Breast epithelium (tissue), 4 donors: ENCODE data around the gene GPATCH2. TPM values are rescaled to one million over a fixed set of nuclear protein-coding genes. Genes with fewer than 3 reads are reported as not detected.

ENCODE experiments used
- DNase-seq, 2 donors: peaks; one replicate each; pipeline ENCODE4 v3.0.0-alpha.2; 2019; ENCODE audit warnings: low spot score in 2 of 2
- H3K27ac ChIP-seq, 2 donors: fragments of 200-600 bp; sonication (generic) in 1 of 2; one replicate each; pipeline ENCODE4 v1.5.1; 2016 to 2019; ENCODE audit warnings: mild to moderate bottlenecking in 1 of 2
- H3K27me3 ChIP-seq, 2 donors: fragments of 200-600 bp; sonication (generic) in 1 of 2; one replicate each; pipeline versions ENCODE4 v1.5.1 to v1.6.0; 2017 to 2019; ENCODE audit warnings: control low read depth in 1 of 2, mild to moderate bottlenecking in 1 of 2
- H3K36me3 ChIP-seq: fragments of 200-600 bp; one replicate; pipeline ENCODE4 v1.5.1; 2019
- H3K4me1 ChIP-seq, 2 donors: fragments of 200-600 bp; sonication (generic); one replicate each; pipeline ENCODE4 v1.5.1; 2016 to 2019; ENCODE audit warnings: control low read depth in 1 of 2
- H3K4me3 ChIP-seq, 3 donors: fragments of 200-600 bp; sonication (generic); 1 replicate in 2 of 3; 2 replicates in 1 of 3; pipeline ENCODE4 v1.5.1; 2016 to 2019; ENCODE audit warnings: mild to moderate bottlenecking in 3 of 3, moderate library complexity in 2 of 3
- H3K9me3 ChIP-seq, 2 donors: fragments of 200-600 bp; sonication (generic) in 1 of 2; one replicate each; pipeline ENCODE4 v1.5.1; 2016 to 2019; ENCODE audit warnings: control low read depth in 1 of 2
- CTCF ChIP-seq, 3 donors: fragments of 450-650 bp; IDR thresholded peaks; one replicate each; pipeline ENCODE4 v1.5.1; 2016 to 2017; ENCODE audit warnings: antibody characterized with exemption in 3 of 3, mild to moderate bottlenecking in 3 of 3, moderate library complexity in 3 of 3
- POLR2A ChIP-seq: fragments of 450-650 bp; IDR thresholded peaks from one replicate; pipeline ENCODE4 v1.6.1; 2016; ENCODE audit warnings: antibody characterized with exemption, mild to moderate bottlenecking, moderate library complexity
- POLR2AphosphoS5 ChIP-seq, 3 donors: sonication (generic); formaldehyde crosslinking; IDR thresholded peaks; one replicate each; pipeline ENCODE4 v1.6.1; 2017; ENCODE audit warnings: antibody characterized with exemption in 3 of 3
- intact Hi-C: fragments of 100-400 bp; cut with DNase I; formaldehyde crosslinking; loops from one replicate; pipeline ENCODE4 v1.15.1; 2023; ENCODE audit warnings: low total_unique reads
- total RNA-seq, 3 donors: library from RNA; depleted of rRNA; stranded (reverse); fragments of >200 nt; gene quantifications; one replicate each; pipeline ENCODE4 v1.1.0, GENCODE V29; 2016

GPATCH2 gene
- total RNA-seq, 3 donors from 2014 or later: 12.0 to 29.3 (median 23.9) TPM

- Histone ChIP-seq H3K36me3 (no peaks in the 10 kb centered on the region), H3K27me3 (no peaks in the 10 kb centered on the region)
- no peak for DNase-seq
Observed at GRCh38 chr1:217561446-217561845, 69.4 kb downstream of the GPATCH2 start.

GRCh38 chr1:217554849-217555248, 76.0 kb downstream of the GPATCH2 start:
- no peak overlapping the region for H3K4me3 ChIP-seq
- TF ChIP-seq CTCF (IDR thresholded peaks at IDR 0.05): no peak

More at GRCh38 chr1:217561446-217561845, 69.4 kb downstream of the GPATCH2 start:
- intact Hi-C loops: no loop called here
- TF ChIP-seq POLR2A: no peak
- TF ChIP-seq POLR2AphosphoS5 (IDR thresholded peaks at IDR 0.05): no peak
- no peak for TF ChIP-seq CTCF (IDR thresholded peaks at IDR 0.05)
- Histone ChIP-seq H3K4me1 (no peaks in the 10 kb centered on the region), H3K9me3 (no peaks in the 10 kb centered on the region), H3K4me3 (no peak overlapping the region), H3K27ac (no peak overlapping the region)

GRCh38 chr1:217553949-217554509, 76.9 kb downstream of the GPATCH2 start:
- no peaks in the 10 kb centered on the region for H3K9me3 ChIP-seq
- intact Hi-C loops: no loop called here
- H3K4me3 ChIP-seq: no peak overlapping the region
- no peak overlapping the region for H3K27ac ChIP-seq
- no peaks in the 10 kb centered on the region for H3K36me3 ChIP-seq
- no peaks in the 10 kb centered on the region for H3K4me1 ChIP-seq
- no peak for TF ChIP-seq POLR2AphosphoS5 (IDR thresholded peaks at IDR 0.05)
- no peak for TF ChIP-seq POLR2A
- no peak for TF ChIP-seq CTCF (IDR thresholded peaks at IDR 0.05)
- no peaks in the 10 kb centered on the region for H3K27me3 ChIP-seq
- no peak for DNase-seq

More at GRCh38 chr1:217554849-217555248, 76.0 kb downstream of the GPATCH2 start:
- no peaks in the 10 kb centered on the region for H3K4me1 ChIP-seq
- H3K36me3 ChIP-seq: no peaks in the 10 kb centered on the region
- intact Hi-C loops: no loop called here
- no peaks in the 10 kb centered on the region for H3K9me3 ChIP-seq
- DNase-seq: no peak
- no peaks in the 10 kb centered on the region for H3K27me3 ChIP-seq
- H3K27ac ChIP-seq: no peak overlapping the region

GRCh38 chr1:217552339-217552951, 78.4 kb downstream of the GPATCH2 start:
- no peak overlapping the region for H3K27ac ChIP-seq
- DNase-seq: no peak
- no peaks in the 10 kb centered on the region for H3K4me1 ChIP-seq
- TF ChIP-seq CTCF (IDR thresholded peaks at IDR 0.05) (no peak), POLR2AphosphoS5 (IDR thresholded peaks at IDR 0.05) (no peak), POLR2A (no peak)
- H3K4me3 ChIP-seq: no peak overlapping the region
- H3K36me3 ChIP-seq: no peaks in the 10 kb centered on the region
- no peaks in the 10 kb centered on the region for H3K27me3 ChIP-seq
- H3K9me3 ChIP-seq: peaks cover 0 to 3% of the 10 kb centered on the region in 2 donors
- intact Hi-C loops: no loop called here

GRCh38 chr1:217542837-217543236, 88.1 kb downstream of the GPATCH2 start:
- Histone ChIP-seq H3K27me3 (no peaks in the 10 kb centered on the region), H3K4me1 (no peaks in the 10 kb centered on the region), H3K27ac (no peak overlapping the region), H3K36me3 (no peaks in the 10 kb centered on the region), H3K4me3 (no peak overlapping the region), H3K9me3 (peaks cover 0 to 5% of the 10 kb centered on the region in 2 donors)
- intact Hi-C loops: no loop called here
- TF ChIP-seq POLR2AphosphoS5 (IDR thresholded peaks at IDR 0.05): no peak
- no peak for DNase-seq
